T1000 (cell line): Measurements from ENCODE around the gene CHPF2.

Source experiments
- DNase-seq: peaks from one replicate; lab custom pipeline; 2025; ENCODE audit warnings: mixed read lengths; lab: John Stamatoyannopoulos, UW

CHPF2 gene

DNA sequence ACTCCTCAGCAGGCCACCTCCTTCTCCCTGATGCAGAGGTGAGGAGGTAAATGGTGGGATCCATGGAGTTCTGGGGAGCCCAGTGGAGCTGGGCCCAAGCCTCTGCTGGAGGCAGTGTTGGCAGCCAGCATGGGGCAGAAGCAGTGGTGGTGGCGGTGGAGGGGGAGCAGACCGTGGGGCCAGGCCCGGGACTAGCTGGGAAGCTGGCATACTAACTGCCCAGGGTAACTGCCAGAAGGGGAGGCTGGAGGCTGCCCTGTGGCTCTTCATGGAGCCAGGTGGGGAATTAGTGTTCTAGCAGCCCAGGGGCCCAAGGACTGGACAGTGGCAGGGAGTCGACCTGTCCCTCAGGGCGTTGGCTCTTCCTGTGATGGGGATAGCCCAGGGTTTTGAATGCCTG lies 32.3 kb downstream of the CHPF2 start:
- no peak for DNase-seq

DNA sequence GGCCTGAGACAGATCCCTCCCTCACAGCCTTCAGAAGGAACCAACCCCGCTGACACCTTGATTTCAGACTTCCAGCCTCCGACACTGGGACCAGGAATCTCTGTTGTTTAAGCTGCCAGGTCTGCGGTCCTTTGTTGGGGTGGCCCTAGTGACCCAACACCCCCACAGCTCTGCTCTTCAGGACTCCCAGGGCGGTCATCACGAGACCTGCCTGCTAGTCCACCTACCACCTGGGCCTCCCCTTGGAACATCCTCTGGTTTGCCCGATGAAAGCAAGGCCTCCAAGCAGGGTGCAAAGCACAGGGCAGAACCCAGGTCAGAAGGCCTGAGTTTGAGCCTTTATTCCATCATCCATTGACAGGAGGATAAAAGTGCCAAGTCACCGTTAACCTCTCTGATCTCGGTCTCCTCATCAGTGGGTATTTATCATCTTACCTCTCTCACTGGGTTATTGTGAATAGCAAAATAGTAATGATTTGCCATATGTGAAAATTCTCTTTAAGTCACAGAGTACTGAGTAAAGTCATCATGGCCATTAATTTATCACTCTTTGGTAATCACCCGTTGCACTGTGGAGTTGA lies 33.2 kb downstream of the CHPF2 start:
- DNase-seq, result no peak

DNA sequence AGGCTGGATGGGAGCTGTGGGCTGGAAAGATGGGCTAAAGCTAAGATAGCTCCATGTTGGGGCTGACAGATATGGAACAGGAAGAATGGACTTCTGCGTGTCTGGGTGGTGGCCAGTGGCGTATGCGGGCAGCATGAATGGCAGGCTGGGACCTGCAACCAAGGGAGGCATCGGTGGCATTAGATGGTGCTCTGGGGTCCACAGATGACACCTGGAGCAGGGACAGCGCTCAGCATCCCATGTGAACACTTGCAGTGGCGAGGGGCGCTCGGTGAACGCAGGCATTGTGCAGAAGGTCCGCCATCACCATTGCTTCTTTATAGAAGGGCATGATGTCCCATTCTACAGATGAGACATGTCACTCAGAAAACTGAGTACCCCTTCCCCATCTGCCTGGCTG lies 37.2 kb downstream of the CHPF2 start:
- DNase-seq, result no peak

DNA sequence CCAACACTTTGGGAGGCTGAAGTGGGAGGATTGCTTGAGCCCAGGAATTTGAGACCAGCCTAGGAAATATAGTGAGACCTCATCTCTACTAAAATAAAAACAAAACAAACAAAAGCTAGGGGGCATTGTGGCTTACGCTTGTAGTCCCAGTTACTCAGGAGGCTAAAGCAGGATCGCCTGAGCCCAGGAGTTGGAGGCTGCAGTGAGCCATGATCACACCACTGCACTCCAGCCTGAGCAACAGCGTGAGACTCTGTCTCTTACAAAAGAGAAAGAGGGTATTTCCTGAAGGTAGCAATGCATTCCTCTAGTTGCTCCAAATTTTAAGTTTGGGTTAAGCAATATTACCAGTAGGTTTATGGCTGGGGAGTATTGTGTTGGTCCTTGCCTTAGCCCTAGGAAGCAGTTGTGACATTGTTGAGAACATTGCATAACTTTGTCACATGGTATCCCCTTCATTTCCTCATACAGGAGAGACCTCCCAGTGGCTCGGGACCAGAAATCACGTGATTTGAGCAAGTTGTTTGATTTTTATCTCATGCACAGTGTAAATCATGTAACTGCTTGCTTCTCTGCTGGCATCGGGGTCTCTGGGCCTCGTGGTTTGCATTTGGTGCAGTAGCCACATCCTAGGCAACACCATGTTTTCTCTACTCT lies 39.5 kb downstream of the CHPF2 start:
- DNase-seq, result no peak

DNA sequence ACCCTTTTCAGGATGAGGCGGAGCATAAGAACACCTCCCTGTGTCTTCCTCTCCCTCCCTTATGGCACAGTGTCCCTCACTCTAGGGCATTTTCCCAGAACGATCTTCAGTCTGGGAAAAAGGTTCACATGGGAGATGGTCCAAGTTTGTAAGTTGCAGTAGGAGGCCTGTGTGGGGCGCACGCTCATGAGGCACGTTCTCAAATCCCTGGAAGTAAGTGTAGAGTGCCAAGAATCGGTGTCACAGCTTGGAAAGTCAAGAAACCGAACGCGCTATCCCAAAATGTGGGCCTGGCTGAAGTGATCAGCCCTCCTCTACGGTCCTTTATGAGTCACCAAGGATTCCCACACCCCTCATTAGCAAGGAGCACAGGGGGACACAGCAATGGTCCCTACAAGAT lies 40.1 kb downstream of the CHPF2 start:
- DNase-seq, result no peak

DNA sequence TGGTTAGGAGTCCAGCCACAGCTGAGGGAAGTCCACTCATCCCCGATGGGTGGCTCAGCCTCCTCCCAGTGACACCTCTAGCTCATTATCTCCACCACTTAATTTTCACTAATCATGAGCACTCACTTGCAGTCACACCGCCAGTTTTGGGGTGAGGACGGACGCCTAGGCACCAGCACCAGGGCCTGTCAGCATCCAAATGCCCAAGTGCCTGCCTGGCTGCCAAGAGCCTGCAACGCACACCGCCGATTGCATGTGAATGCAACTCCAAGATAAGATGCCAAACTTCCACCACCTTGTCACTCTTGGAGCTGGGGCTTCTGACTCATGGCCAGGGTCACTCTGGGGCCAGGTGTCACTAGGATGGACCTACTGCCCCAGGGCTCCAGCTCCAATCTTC lies 40.6 kb downstream of the CHPF2 start:
- no peak for DNase-seq

DNA sequence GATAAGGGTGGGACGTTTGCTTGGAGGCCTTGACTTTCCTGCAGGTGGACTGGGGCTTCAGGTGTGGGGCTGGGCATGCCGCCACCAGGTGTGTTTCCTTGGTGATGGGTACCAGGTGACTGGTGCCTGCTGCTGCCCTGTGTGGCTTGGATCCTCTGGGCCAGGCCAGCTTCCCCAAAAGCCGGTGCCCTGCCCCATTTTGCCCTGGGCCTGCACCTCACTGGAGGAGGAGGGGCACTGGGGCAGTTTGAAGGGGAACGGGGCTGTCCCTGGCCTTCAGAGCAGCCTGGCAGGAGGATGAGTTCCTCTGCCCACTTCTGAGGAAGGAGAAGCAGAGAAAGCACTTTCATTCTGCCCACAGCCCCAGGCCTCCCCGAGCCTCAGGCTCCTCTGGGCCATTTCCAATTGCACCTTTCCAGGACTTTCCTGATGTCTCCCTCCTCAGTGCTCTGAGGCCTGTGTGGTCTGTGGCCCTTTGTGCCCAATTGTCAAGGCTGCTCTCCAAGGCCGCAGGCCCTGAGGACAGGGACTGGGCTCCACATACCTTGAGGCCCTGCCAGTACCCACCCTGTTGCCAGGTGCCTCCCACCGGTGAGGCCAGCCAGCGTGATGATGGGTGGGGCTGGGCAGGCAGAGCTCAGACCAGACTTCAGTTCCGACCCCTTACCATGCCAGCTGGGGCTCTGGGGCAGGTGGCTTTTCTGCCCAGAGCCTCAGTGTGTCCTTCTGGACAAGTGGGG lies 41.5 kb downstream of the CHPF2 start:
- DNase-seq, result no peak

DNA sequence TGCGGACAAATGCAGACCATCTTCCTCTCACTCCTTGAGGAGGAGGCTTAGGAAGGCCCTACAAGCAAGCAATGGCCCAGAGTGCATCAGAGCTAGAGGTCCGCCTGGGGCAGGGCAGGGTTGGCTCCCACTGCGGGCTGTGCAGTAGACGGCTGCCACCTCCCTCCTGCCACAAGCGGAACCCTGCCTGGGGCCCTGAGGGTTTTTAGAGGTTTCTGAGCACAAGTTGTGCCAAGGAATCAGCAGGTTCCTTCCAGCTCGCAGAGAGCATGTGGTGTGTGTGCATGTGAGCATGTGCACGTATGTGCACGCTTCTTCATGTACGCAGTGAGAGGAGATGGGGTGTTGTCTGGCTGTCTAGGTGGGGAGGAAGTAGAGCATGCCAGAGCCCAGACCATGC lies 42.1 kb downstream of the CHPF2 start:
- DNase-seq, result no peak

DNA sequence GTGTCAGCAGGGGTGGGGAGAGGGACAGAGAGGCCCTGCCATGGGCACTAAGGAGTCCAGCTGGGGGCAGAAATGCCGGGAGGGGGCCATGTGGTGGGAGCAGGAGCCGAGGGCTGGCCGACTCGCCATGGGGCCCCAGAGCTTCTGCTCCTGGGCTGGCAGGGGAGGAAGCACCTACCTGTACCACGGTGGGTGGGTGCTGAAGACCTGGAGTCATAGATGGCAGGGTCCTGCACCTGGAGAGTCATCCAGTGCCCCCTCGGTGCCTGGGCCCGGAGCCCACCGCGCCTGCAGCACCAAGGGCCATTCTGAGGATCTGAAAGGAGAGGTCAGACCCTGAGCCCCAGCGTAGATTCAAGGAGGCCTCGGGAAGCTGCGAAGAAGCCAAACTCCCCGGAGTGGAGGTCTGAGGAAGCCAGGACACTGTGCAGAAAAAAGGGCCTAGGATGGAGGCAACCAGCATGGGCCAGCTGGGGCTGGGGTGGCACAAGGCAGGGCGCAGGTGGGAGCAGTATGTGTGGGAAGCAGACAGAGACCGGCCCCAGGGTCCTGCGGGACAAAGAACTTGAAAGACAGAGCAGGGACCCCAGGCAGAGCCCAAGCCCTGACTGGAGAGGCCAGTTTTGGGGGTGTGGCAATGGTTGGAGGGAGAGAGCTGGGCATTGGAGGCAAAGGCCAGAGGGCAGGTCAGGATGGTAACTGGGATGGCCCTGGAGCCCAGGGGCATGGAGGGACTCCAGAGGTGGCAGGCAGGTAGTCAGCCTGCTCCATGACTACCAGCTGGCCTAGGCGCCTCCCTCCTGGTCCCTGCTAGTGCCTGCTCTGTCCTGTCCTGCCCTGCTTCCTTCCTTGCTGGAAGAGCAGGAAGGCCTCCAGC lies 42.9 kb downstream of the CHPF2 start:
- no peak for DNase-seq

DNA sequence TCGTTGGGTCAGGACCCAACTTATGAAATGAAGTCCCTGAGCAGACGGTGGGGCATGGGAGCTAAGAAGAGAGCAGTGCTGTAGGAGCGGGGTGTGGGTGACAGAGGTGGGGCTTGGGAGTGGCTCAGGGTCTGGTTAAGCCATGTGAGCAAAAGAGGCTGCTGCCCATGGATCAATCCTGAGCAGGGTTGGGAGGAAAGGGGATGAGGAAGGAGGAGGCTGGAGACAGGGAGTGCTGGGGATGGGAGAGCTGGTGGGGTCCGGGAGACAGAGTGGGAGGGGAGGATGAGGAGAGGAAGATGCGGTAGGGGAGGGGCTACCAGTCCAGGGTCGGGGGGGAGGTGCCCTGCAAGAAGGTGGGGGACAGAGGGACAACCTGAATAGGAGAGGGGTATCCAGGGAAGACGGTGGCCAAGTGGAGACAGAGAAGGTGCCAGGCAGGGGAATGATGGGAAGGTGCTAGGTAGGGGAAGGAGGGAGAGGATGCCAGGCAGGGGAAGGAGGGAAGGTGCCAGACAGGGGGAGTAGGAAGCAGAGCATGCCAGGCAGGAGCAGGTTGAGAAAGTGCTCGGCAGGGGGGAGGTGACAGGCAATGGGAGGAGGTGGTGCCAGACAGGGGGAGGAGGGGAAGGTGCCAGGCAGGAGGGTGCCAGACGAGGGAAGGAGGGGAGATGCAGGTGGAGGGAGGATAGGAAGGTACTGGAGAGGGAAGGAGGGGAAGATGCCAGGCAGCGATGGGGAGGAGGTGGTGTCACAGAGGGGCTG lies 43.7 kb downstream of the CHPF2 start:
- DNase-seq, result no peak

DNA sequence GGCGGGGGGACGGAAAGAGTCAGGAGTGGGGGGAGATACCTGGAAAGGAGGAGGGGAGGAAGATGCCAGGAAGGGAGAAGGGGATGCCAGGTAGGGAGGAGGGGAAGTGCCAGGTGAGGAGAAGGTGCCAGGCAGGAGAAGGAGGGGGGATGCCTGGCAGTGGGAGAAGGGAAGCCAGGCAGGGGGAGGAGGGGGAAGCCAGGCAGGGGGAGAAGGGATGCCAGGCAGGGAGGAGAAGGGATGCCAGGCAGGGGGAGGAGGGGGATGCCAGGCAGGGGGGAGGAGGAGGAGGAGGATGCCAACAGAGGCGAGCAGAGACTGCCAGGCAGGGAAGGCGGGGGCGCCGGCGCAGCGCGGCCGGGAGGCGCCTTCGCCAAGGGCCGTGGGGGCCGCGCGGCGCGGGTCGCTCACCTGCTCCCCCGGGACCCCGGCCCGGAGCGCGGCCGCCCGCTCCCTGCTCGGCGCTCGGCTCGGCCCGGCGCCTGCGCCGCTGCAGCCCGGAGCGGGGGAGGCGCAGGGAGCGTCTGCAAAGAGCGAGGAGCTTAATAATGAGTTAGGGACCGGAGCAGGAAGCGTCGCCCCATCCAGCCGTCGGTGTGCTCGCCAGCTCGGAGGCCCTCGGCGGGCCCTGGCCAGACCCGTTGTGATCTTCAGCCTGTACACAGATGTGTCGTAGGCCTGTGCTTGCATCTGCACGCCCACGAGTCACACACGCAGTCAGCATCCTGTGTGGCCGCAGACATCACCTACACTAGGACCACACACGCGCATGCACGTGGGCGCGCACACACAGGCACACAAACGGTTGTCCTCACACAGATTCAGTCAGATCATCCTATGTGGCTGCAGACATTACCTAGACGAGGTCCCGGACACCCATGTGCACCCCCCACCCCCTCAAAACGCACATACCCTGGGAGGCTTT lies 44.6 kb downstream of the CHPF2 start:
- DNase-seq, result no peak

DNA sequence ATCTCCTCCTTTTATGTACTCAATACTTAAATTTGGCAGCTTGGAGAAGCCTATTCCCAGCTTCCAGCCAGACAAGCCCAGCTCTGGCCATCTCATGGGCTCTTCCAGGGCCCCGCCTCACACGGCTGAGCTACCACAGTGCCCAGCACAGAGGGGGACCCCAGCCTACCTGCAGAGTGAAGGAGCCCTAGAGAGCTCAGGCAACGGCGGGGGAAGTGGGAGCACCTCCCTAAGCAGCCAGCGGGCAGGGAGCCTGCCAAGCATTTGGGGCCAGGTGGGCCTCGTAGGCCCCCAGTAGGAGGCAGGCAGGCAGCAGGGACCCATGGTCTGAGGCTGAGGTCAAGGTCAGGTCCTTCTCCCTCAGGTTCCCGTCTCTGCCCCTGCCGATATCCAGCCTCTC lies 45.3 kb downstream of the CHPF2 start:
- no peak for DNase-seq

DNA sequence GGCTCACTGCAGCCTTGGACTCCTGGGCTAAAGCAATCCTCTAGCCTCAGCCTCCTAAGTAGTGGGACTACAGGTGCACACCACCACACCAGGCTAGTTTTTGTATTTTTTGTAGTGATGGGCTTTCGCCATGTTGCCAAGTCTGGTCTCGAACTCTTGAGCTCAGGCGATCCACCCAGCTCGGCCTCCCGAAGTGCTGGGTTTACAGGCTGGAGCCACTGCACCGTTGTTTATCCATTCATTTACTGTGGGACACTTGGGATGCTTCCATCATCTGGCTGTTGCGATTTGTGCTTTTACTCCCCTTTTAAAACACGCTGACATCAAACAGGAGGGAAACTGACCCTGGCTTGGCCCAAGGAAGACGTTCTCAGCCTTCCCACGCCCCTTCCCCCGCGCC lies 46.7 kb downstream of the CHPF2 start:
- no peak for DNase-seq

DNA sequence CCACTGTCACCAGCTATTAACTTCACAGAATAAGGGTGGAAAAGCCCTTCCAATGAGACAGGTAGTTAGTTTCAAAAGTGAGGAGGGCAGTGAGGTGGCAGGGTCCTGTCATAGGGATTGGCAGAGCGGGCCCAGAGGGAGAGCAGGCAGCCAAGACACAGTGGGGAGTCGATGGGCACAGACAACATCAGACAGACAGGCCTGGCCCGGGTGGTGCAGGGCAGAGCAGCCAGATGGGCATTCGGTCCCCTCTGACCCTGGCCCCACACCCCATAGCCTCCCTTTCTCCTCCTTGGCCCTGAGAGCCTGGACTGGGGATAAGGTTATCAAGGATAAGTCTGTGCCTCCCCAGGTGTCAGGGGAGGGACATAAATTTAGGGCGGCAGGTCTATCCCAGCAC lies 47.6 kb downstream of the CHPF2 start:
- no peak for DNase-seq

DNA sequence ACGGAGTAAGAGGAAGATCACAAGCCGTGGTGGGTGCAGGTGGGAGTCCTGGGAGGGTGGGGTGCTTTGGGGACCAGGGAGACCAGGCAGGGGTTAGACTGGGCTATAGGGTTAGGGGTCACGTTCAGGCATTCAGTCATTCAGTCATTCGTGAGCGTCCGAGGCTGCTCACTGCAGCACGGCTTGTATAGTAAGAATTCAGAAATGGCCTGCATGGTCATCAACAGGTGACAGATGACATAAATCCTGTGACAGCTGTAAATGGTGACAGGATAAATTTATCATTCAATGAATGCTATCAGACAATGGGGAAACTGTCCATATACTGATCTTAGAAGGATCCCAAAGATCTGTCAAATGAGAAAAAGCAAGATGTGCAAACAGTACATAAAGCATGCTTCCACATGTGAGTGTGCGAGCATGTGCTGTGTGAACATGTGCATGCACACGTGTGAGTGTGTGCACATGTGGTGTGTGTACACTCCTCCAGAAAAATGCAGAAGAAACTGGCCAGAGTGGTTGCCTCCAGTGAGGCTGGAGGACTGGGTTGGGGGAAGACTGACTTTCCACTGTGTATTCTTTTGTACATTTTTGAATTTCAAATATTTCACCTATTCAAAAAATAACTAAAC lies 48.2 kb downstream of the CHPF2 start:
- no peak for DNase-seq

DNA sequence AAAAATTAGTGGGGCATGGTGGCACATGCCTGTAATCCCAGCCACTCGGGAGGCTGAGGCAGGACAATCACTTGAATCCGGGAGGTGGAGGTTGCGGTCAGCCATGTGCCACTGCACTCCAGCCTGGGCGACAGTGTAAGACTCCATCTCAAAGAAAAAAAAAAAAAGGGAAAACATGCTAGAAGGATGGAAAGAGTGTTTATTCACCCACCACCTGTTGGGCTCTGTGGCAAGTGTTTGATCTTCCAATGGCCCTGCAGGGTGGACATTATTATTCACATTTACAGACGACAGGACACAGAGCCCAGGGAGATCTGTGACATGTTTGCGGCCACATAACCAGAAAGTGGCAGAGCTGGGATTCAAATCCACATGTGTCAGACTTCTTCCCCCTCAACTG lies 49.4 kb downstream of the CHPF2 start:
- DNase-seq, result no peak

DNA sequence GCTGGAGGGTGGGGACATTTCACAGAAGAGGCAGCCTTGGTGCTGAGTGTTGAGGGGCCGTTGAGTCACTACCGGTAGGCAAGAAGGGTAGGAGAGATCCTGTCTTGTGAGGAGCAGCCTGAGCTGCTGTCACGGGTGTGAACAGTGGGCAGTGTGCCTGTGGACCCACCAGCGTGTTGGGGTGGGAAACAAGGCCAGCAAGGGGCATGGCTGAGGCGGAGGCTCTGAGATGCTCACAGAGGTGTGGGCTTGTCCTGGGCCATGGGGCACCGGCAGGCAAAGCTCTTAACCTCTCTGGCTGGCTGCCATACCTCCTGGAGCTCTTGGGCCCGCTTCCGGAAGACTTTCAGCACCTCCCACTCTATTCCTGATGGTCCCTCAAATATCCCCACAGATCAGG lies 49.8 kb downstream of the CHPF2 start:
- no peak for DNase-seq

DNA sequence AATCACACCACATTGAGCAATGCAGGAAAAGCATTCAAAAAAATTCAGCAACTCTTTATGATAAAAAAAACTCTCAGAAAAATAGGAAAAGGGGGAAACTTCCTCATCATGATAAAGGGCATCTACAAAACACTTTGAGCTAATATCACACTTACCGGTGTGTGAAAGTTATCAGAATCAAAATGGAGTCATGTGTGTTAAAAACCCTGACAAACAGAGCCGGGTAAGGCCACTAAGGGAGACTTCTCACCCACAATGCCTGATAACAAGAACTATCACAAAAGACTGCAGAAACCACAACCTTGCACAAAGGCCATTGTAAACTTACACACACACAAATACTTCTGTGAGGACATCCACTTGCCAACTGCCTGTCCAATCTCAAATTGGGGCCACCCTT lies 51.0 kb downstream of the CHPF2 start:
- DNase-seq, result no peak

DNA sequence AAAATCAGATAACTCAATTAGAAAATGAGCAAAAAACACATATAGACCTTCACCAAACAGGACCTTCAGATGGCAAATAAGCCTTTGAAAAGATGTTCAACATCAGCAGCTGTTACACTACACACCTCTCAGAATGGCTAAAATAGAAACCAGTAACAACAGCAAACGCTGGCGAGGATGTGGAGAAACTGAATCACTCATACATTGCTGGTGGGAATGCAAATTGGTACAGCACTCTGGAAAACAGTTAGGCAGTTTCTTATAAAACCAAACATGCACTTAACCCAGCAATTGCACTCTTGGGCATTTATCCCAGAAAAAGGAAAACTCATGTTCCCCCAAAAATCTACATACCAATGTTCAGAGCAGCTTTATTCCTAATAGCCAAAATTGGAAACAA lies 53.9 kb downstream of the CHPF2 start:
- DNase-seq, result no peak
